Measurements from ENCODE around the gene CDK13.

The CDK13 gene

DNA sequence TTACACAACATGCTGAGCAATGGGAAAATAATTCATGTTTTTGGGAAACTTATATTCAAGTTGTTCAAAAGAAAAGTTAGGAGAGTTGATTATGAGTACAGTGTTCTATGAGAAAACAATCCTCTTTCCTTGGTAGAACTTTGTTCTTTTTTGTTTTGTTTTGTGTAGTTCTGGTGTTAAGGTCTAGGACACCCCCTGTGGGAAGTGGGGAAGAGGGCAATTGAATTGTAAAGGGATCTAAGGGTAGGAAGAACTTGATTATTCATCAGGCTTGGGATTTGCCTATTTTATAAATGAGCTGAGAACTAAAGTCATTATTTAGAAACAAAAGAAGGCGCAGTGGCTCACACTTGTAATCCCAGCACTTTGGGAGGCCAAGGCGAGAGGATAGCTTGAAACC, 25.9 kb upstream of the CDK13 start:
- H2BK15ac ChIP-seq (ENCODE audit: low read depth, poor library complexity, severe bottlenecking): no peak overlapping the region
- no peak overlapping the region for H3K9ac ChIP-seq (ENCODE audit: low read length)
- H3K27ac ChIP-seq (ENCODE audit: low read length, poor library complexity, severe bottlenecking): no peak overlapping the region
- no peak overlapping the region for H3K4me2 ChIP-seq (ENCODE audit: low read length, poor library complexity, severe bottlenecking)
- H2BK12ac ChIP-seq (ENCODE audit: low read length in 2 of 2): no peak overlapping the region
- H3K27me3 ChIP-seq (ENCODE audit: control insufficient read depth in 1 of 2, insufficient read depth in 1 of 2, low read length in 2 of 2): no peaks in the 10 kb centered on the region
- no peak overlapping the region for H4K91ac ChIP-seq (ENCODE audit: low read length)
- no peak overlapping the region for H3K18ac ChIP-seq (ENCODE audit: low read depth in 1 of 2, low read length in 2 of 2)
- H3K36me3 ChIP-seq (ENCODE audit: control insufficient read depth in 1 of 2, insufficient read depth in 2 of 2, low read depth in 1 of 2, low read length in 2 of 2): no peaks in the 10 kb centered on the region
- no peak overlapping the region for H2BK5ac ChIP-seq (ENCODE audit: low read depth, low read length, poor library complexity, severe bottlenecking)
- no peak overlapping the region for H2BK120ac ChIP-seq (ENCODE audit: low read depth, low read length)
- H3K4me3 ChIP-seq (ENCODE audit: insufficient read depth in 1 of 2, low read depth in 1 of 2, low read length in 2 of 2): no peak overlapping the region
- H4K8ac ChIP-seq (ENCODE audit: low read length): no peak overlapping the region
- H2AK5ac ChIP-seq (ENCODE audit: low read length, severe bottlenecking): no peak overlapping the region
- no peak overlapping the region for H3K23ac ChIP-seq (ENCODE audit: low read length in 2 of 2)
- H3K79me1 ChIP-seq (replicated peaks; ENCODE audit: low read length, poor library complexity, severe bottlenecking): no peaks in the 10 kb centered on the region
- 86% methylated on average over 2 of the region's 2 CpGs for WGBS
- no peak for DNase-seq
- no peak overlapping the region for H2AFZ ChIP-seq (ENCODE audit: low read depth, low read length)
- H3K9me3 ChIP-seq (ENCODE audit: control insufficient read depth, low read length): no peaks in the 10 kb centered on the region
- no peaks in the 10 kb centered on the region for H3K4me1 ChIP-seq (ENCODE audit: control insufficient read depth, insufficient read depth, low read depth, low read length)
- H3K14ac ChIP-seq (ENCODE audit: low read length in 2 of 2): no peak overlapping the region
- H3K4ac ChIP-seq (ENCODE audit: low read depth in 1 of 2, low read length in 2 of 2): no peak overlapping the region

- H3K9me3 ChIP-seq (ENCODE audit: control insufficient read depth, low read length): no peaks in the 10 kb centered on the region
- H3K27ac ChIP-seq (ENCODE audit: low read length, poor library complexity, severe bottlenecking): no peak overlapping the region
- no peak overlapping the region for H2BK5ac ChIP-seq (ENCODE audit: low read depth, low read length, poor library complexity, severe bottlenecking)
- no peaks in the 10 kb centered on the region for H3K36me3 ChIP-seq (ENCODE audit: control insufficient read depth in 1 of 2, insufficient read depth in 2 of 2, low read depth in 1 of 2, low read length in 2 of 2)
- H3K79me1 ChIP-seq (replicated peaks; ENCODE audit: low read length, poor library complexity, severe bottlenecking): no peaks in the 10 kb centered on the region
- H3K9ac ChIP-seq (ENCODE audit: low read length): no peak overlapping the region
- H2AK5ac ChIP-seq (ENCODE audit: low read length, severe bottlenecking): no peak overlapping the region
- H3K18ac ChIP-seq (ENCODE audit: low read depth in 1 of 2, low read length in 2 of 2): no peak overlapping the region
- no peak for DNase-seq
- no peak overlapping the region for H4K8ac ChIP-seq (ENCODE audit: low read length)
- H3K4me1 ChIP-seq (ENCODE audit: control insufficient read depth, insufficient read depth, low read depth, low read length): no peaks in the 10 kb centered on the region
- H3K4ac ChIP-seq (ENCODE audit: low read depth in 1 of 2, low read length in 2 of 2): no peak overlapping the region
- H3K23ac ChIP-seq (ENCODE audit: low read length in 2 of 2): no peak overlapping the region
- H4K91ac ChIP-seq (ENCODE audit: low read length): no peak overlapping the region
- H3K14ac ChIP-seq (ENCODE audit: low read length in 2 of 2): no peak overlapping the region
- H2BK120ac ChIP-seq (ENCODE audit: low read depth, low read length): no peak overlapping the region
- H2AFZ ChIP-seq (ENCODE audit: low read depth, low read length): no peak overlapping the region
- no peaks in the 10 kb centered on the region for H3K27me3 ChIP-seq (ENCODE audit: control insufficient read depth in 1 of 2, insufficient read depth in 1 of 2, low read length in 2 of 2)
- no peak overlapping the region for H3K4me2 ChIP-seq (ENCODE audit: low read length, poor library complexity, severe bottlenecking)
- no peak overlapping the region for H3K4me3 ChIP-seq (ENCODE audit: insufficient read depth in 1 of 2, low read depth in 1 of 2, low read length in 2 of 2)
- no peak overlapping the region for H2BK15ac ChIP-seq (ENCODE audit: low read depth, poor library complexity, severe bottlenecking)
- no peak overlapping the region for H2BK12ac ChIP-seq (ENCODE audit: low read length in 2 of 2)
These were observed 23.9 kb upstream of the CDK13 start for GRCh38 chr7:39926111-39926510.

DNA sequence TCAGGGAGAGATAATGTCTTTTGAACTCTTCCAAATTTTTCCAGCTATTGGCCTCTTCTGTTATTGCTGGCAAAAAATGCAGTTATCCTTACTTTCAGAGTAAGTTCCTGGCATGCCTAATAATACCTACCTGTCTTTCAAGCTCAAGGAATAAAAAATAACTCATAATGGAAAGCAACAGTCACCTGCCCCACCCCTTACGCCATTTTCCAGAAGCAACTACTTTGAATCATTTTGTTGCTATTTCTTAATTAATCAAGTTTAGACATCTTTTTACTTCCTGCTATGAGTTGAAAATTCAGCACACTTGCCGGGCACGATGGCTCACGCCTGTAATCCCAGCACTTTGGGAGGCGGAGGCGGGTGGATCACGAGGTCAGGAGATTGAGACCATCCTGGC, 23.0 kb upstream of the CDK13 start:
- Histone ChIP-seq H3K79me1 (replicated peaks; ENCODE audit: low read length, poor library complexity, severe bottlenecking) (no peaks in the 10 kb centered on the region), H2BK15ac (ENCODE audit: low read depth, poor library complexity, severe bottlenecking) (no peak overlapping the region), H4K91ac (ENCODE audit: low read length) (no peak overlapping the region), H3K4me2 (ENCODE audit: low read length, poor library complexity, severe bottlenecking) (no peak overlapping the region), H2AK5ac (ENCODE audit: low read length, severe bottlenecking) (no peak overlapping the region), H3K14ac (ENCODE audit: low read length in 2 of 2) (no peak overlapping the region), H2BK5ac (ENCODE audit: low read depth, low read length, poor library complexity, severe bottlenecking) (no peak overlapping the region), H3K27ac (ENCODE audit: low read length, poor library complexity, severe bottlenecking) (no peak overlapping the region), H3K4ac (ENCODE audit: low read depth in 1 of 2, low read length in 2 of 2) (no peak overlapping the region), H4K8ac (ENCODE audit: low read length) (no peak overlapping the region), H3K18ac (ENCODE audit: low read depth in 1 of 2, low read length in 2 of 2) (no peak overlapping the region), H3K4me3 (ENCODE audit: insufficient read depth in 1 of 2, low read depth in 1 of 2, low read length in 2 of 2) (no peak overlapping the region), H3K23ac (ENCODE audit: low read length in 2 of 2) (no peak overlapping the region), H2AFZ (ENCODE audit: low read depth, low read length) (no peak overlapping the region), H3K9ac (ENCODE audit: low read length) (no peak overlapping the region), H3K9me3 (ENCODE audit: control insufficient read depth, low read length) (no peaks in the 10 kb centered on the region), H3K4me1 (ENCODE audit: control insufficient read depth, insufficient read depth, low read depth, low read length) (no peaks in the 10 kb centered on the region), H2BK120ac (ENCODE audit: low read depth, low read length) (no peak overlapping the region), H3K27me3 (ENCODE audit: control insufficient read depth in 1 of 2, insufficient read depth in 1 of 2, low read length in 2 of 2) (no peaks in the 10 kb centered on the region), H3K36me3 (ENCODE audit: control insufficient read depth in 1 of 2, insufficient read depth in 2 of 2, low read depth in 1 of 2, low read length in 2 of 2) (no peaks in the 10 kb centered on the region), H2BK12ac (ENCODE audit: low read length in 2 of 2) (no peak overlapping the region)
- no peak for DNase-seq
- 97% methylated on average over 7 of the region's 7 CpGs for WGBS

- Histone ChIP-seq H4K8ac (ENCODE audit: low read length) (no peak overlapping the region), H3K4me1 (ENCODE audit: control insufficient read depth, insufficient read depth, low read depth, low read length) (no peaks in the 10 kb centered on the region), H3K27ac (ENCODE audit: low read length, poor library complexity, severe bottlenecking) (no peak overlapping the region), H2BK12ac (ENCODE audit: low read length in 2 of 2) (no peak overlapping the region), H3K18ac (ENCODE audit: low read depth in 1 of 2, low read length in 2 of 2) (no peak overlapping the region), H3K4me2 (ENCODE audit: low read length, poor library complexity, severe bottlenecking) (no peak overlapping the region), H4K91ac (ENCODE audit: low read length) (no peak overlapping the region), H3K9ac (ENCODE audit: low read length) (no peak overlapping the region), H3K4ac (ENCODE audit: low read depth in 1 of 2, low read length in 2 of 2) (no peak overlapping the region), H2BK5ac (ENCODE audit: low read depth, low read length, poor library complexity, severe bottlenecking) (no peak overlapping the region), H3K36me3 (ENCODE audit: control insufficient read depth in 1 of 2, insufficient read depth in 2 of 2, low read depth in 1 of 2, low read length in 2 of 2) (no peaks in the 10 kb centered on the region), H3K27me3 (ENCODE audit: control insufficient read depth in 1 of 2, insufficient read depth in 1 of 2, low read length in 2 of 2) (no peaks in the 10 kb centered on the region), H3K9me3 (ENCODE audit: control insufficient read depth, low read length) (no peaks in the 10 kb centered on the region), H3K14ac (ENCODE audit: low read length in 2 of 2) (no peak overlapping the region), H2AK5ac (ENCODE audit: low read length, severe bottlenecking) (no peak overlapping the region), H3K79me1 (replicated peaks; ENCODE audit: low read length, poor library complexity, severe bottlenecking) (no peaks in the 10 kb centered on the region), H2BK120ac (ENCODE audit: low read depth, low read length) (no peak overlapping the region), H2AFZ (ENCODE audit: low read depth, low read length) (no peak overlapping the region), H3K23ac (ENCODE audit: low read length in 2 of 2) (no peak overlapping the region), H2BK15ac (ENCODE audit: low read depth, poor library complexity, severe bottlenecking) (no peak overlapping the region), H3K4me3 (ENCODE audit: insufficient read depth in 1 of 2, low read depth in 1 of 2, low read length in 2 of 2) (no peak overlapping the region)
- DNase-seq: no peak
- 86% methylated on average over 1 of the region's 1 CpG for WGBS
These were observed 15.9 kb upstream of the CDK13 start for GRCh38 chr7:39934132-39934531.

All from mesenchymal stem cell (in vitro differentiated cells and primary cell).